CD1c-positive myeloid dendritic cell (primary cell): ENCODE data around the gene TUBA3E.
"Not testable (repeated sequence)": the region's sequence is repeated elsewhere in the genome, so short reads cannot be mapped to it uniquely, and the experiment has no call there.

Experiments
- DNase-seq: peaks from one replicate; pipeline ENCODE4 v3.0.0-alpha.2; 2016; ENCODE audit errors: extremely low spot score

TUBA3E gene

DNA sequence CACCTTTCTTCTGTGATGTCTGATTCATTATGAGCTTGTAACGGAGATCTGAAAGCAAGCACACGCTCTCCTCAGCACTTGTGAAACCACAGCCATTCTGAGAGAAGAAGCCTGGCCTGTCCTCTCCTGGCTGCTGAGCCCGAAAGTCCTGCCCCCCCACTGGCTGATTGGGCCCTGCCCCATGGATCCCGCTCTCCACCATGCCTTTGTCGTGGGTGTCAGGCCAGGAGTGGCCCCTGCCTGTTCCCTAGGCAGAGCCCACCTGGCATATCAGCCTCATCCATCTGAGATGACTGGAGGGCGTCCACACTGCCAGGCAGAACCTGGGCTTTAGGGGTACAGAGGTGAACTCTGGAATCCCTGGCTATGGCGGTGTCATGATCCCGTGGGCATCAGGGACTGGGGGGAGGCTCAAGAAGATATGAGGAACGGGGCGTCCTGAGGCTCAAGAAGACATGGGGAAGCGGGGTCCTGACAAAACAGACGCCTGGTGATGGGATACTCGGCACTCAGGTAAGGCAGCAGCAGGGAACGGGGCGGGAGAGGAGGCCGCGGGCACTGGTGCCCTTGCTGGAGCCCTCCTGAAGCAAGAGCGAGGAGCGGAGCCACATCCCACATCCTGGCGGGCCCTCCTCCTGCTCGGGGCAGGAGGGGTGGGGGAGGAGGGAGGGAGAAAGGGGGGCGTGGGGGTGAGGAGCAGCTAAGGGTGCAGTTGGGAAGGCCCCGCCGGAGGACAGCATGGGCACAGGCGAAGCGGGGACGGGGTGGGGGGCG is 54.8 kb downstream of the TUBA3E start:
- DNase-seq, result not testable (repeated sequence)

GRCh38 chr2:130142396-130143265 is 55.6 kb downstream of the TUBA3E start:
- not testable (repeated sequence) for DNase-seq
